Measurements from ENCODE around the gene NUP37. TPM values are rescaled to one million over a fixed set of nuclear protein-coding genes. Genes with fewer than 3 reads are reported as not detected.

Gene NUP37
- 51.7 and 121 TPM in 2 replicates for total RNA-seq

GRCh38 chr12:102119674-102120563 is at the start of gene NUP37, which contains the start of gene PARPBP:
Gene NUP37 (minus strand): TSS chr12:102120114. CDS start chr12:102118518, 1,596 bp downstream.
Gene PARPBP (plus strand): TSS chr12:102120183. CDS start chr12:102123889, 3,706 bp downstream.

GRCh38 chr12:102061560-102062418 is 58.1 kb downstream of the NUP37 start, which contains the start of gene WASHC3:
Gene WASHC3 (minus strand): TSS chr12:102061991. CDS start chr12:102061962, 29 bp downstream.

Other genes with a start within 250 kb of the NUP37 start
- gene DRAM1, start 242.5 kb downstream of the NUP37 start, total RNA-seq = 32.2 and 59.6 TPM in 2 replicates
- gene WASHC3, start 58.1 kb downstream of the NUP37 start, total RNA-seq = 102 and 109 TPM in 2 replicates
- 10.1 and 28.1 TPM in 2 replicates for gene PARPBP, start 69 bp upstream of the NUP37 start, total RNA-seq
- gene PMCH, start 77.7 kb upstream of the NUP37 start, total RNA-seq = not detected in 2 replicates